ENCODE results near the gene HS6ST2.

DNA sequence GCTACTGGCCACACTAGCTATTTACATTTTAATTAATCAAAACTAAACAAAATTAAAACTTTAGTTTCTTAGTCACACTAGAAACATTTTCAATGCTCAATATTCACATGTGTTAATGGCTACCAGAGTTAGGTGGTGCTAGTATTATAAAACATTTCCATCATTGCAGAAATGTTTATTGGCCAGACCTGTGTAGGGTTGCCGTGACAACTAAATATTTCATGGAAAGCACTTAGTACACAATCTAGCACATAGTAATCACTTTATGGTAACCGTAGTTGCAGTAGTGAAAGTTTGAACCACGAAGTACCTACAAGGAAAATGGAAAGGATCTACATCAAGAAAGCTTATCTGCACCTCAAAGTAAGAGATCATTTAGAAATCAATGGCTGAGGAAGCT, 95.9 kb downstream of the HS6ST2 start:
- no peak for TF ChIP-seq HDAC2 (IDR thresholded peaks at IDR 0.05)
- TF ChIP-seq, protein P1, sequence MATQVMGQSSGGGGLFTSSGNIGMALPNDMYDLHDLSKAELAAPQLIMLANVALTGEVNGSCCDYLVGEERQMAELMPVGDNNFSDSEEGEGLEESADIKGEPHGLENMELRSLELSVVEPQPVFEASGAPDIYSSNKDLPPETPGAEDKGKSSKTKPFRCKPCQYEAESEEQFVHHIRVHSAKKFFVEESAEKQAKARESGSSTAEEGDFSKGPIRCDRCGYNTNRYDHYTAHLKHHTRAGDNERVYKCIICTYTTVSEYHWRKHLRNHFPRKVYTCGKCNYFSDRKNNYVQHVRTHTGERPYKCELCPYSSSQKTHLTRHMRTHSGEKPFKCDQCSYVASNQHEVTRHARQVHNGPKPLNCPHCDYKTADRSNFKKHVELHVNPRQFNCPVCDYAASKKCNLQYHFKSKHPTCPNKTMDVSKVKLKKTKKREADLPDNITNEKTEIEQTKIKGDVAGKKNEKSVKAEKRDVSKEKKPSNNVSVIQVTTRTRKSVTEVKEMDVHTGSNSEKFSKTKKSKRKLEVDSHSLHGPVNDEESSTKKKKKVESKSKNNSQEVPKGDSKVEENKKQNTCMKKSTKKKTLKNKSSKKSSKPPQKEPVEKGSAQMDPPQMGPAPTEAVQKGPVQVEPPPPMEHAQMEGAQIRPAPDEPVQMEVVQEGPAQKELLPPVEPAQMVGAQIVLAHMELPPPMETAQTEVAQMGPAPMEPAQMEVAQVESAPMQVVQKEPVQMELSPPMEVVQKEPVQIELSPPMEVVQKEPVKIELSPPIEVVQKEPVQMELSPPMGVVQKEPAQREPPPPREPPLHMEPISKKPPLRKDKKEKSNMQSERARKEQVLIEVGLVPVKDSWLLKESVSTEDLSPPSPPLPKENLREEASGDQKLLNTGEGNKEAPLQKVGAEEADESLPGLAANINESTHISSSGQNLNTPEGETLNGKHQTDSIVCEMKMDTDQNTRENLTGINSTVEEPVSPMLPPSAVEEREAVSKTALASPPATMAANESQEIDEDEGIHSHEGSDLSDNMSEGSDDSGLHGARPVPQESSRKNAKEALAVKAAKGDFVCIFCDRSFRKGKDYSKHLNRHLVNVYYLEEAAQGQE (IDR thresholded peaks at IDR 0.05; ENCODE audit: low read depth, low read length), result no peak
- no peak for TF ChIP-seq SMARCA5 (IDR thresholded peaks at IDR 0.05)
- no peak for TF ChIP-seq RAD21 (IDR thresholded peaks at IDR 0.05; ENCODE audit: insufficient read depth, low read depth, low read length)
- no peak for TF ChIP-seq CBX3 (IDR thresholded peaks at IDR 0.05; ENCODE audit: borderline replicate concordance, low read depth)
- TF ChIP-seq, protein P2, sequence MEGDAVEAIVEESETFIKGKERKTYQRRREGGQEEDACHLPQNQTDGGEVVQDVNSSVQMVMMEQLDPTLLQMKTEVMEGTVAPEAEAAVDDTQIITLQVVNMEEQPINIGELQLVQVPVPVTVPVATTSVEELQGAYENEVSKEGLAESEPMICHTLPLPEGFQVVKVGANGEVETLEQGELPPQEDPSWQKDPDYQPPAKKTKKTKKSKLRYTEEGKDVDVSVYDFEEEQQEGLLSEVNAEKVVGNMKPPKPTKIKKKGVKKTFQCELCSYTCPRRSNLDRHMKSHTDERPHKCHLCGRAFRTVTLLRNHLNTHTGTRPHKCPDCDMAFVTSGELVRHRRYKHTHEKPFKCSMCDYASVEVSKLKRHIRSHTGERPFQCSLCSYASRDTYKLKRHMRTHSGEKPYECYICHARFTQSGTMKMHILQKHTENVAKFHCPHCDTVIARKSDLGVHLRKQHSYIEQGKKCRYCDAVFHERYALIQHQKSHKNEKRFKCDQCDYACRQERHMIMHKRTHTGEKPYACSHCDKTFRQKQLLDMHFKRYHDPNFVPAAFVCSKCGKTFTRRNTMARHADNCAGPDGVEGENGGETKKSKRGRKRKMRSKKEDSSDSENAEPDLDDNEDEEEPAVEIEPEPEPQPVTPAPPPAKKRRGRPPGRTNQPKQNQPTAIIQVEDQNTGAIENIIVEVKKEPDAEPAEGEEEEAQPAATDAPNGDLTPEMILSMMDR (IDR thresholded peaks at IDR 0.05 in 2 of 3, conservative IDR thresholded peaks at IDR 0.05 in 1 of 3; ENCODE audit: control insufficient read depth in 2 of 3, extremely low read depth in 1 of 3, insufficient read depth in 1 of 3, low read depth in 3 of 3, low read length in 3 of 3), result no peak

Data from GM12878 (cell line).